ENCODE measurements around the gene OXTR.

OXTR gene

GRCh38 chr3:8733332-8734094 lies 35.9 kb downstream of the OXTR start, which contains the start of gene CAV3:
TSS of gene CAV3 (plus strand) at chr3:8733802. CDS start at chr3:8733877, 75 bp downstream.
- H3K9ac ChIP-seq (ENCODE audit: insufficient read length, low read depth): no peak within 1 kb of the TSS
- H3K4me1 ChIP-seq (ENCODE audit: insufficient read depth, insufficient read length): peaks cover 12% of the 10 kb centered on the region
- H3K27me3 ChIP-seq (ENCODE audit: insufficient read depth, insufficient read length): no peaks in the 10 kb centered on the region
- no peak within 1 kb of the TSS for H3K4me3 ChIP-seq (ENCODE audit: insufficient read length, low read depth)
- no peak for DNase-seq (ENCODE audit: low read depth, low spot score)
- H3K36me3 ChIP-seq (ENCODE audit: insufficient read depth, insufficient read length, low read length): no peaks in the 10 kb centered on the region
- H3K9me3 ChIP-seq (ENCODE audit: insufficient read depth, low read length): no peaks in the 10 kb centered on the region
- no peak for TF ChIP-seq SUZ12 (IDR thresholded peaks at IDR 0.05; ENCODE audit: extremely low read depth, insufficient read depth, insufficient read length)

- TF ChIP-seq SUZ12 (IDR thresholded peaks at IDR 0.05; ENCODE audit: extremely low read depth, insufficient read depth, insufficient read length) (no peak), ZNF274 (IDR thresholded peaks at IDR 0.05; ENCODE audit: low read depth, low read length) (no peak), YY1 (IDR thresholded peaks at IDR 0.05; ENCODE audit: insufficient read depth, insufficient read length) (no peak)
- no peaks in the 10 kb centered on the region for H3K9me3 ChIP-seq (ENCODE audit: insufficient read depth, low read length)
- DNase-seq (ENCODE audit: low read depth, low spot score): no peak
- H3K4me1 ChIP-seq (ENCODE audit: insufficient read depth, insufficient read length): peaks cover 12% of the 10 kb centered on the region
- no peaks in the 10 kb centered on the region for H3K27me3 ChIP-seq (ENCODE audit: insufficient read depth, insufficient read length)
- H3K36me3 ChIP-seq (ENCODE audit: insufficient read depth, insufficient read length, low read length): no peaks in the 10 kb centered on the region
- H3K9ac ChIP-seq (ENCODE audit: insufficient read length, low read depth): no peak overlapping the region
- H3K4me3 ChIP-seq (ENCODE audit: insufficient read length, low read depth): no peak overlapping the region
These were observed 37.0 kb downstream of the OXTR start for GRCh38 chr3:8732413-8732812.

- TF ChIP-seq YY1 (IDR thresholded peaks at IDR 0.05; ENCODE audit: insufficient read depth, insufficient read length) (no peak), ZNF274 (IDR thresholded peaks at IDR 0.05; ENCODE audit: low read depth, low read length) (no peak), SUZ12 (IDR thresholded peaks at IDR 0.05; ENCODE audit: extremely low read depth, insufficient read depth, insufficient read length) (no peak)
- Histone ChIP-seq H3K9ac (ENCODE audit: insufficient read length, low read depth) (no peak overlapping the region), H3K27me3 (ENCODE audit: insufficient read depth, insufficient read length) (no peaks in the 10 kb centered on the region), H3K4me1 (ENCODE audit: insufficient read depth, insufficient read length) (peaks cover 12% of the 10 kb centered on the region), H3K9me3 (ENCODE audit: insufficient read depth, low read length) (peaks cover 9% of the 10 kb centered on the region), H3K4me3 (ENCODE audit: insufficient read length, low read depth) (no peak overlapping the region), H3K36me3 (ENCODE audit: insufficient read depth, insufficient read length, low read length) (no peaks in the 10 kb centered on the region)
- no peak for DNase-seq (ENCODE audit: low read depth, low spot score)
These were observed 38.8 kb downstream of the OXTR start for GRCh38 chr3:8730656-8731055.

GRCh38 chr3:8729479-8729878 lies 39.9 kb downstream of the OXTR start:
- no peaks in the 10 kb centered on the region for H3K36me3 ChIP-seq (ENCODE audit: insufficient read depth, insufficient read length, low read length)
- no peak for TF ChIP-seq ZNF274 (IDR thresholded peaks at IDR 0.05; ENCODE audit: low read depth, low read length)
- no peak for TF ChIP-seq YY1 (IDR thresholded peaks at IDR 0.05; ENCODE audit: insufficient read depth, insufficient read length)
- no peak for TF ChIP-seq SUZ12 (IDR thresholded peaks at IDR 0.05; ENCODE audit: extremely low read depth, insufficient read depth, insufficient read length)
- no peak for DNase-seq (ENCODE audit: low read depth, low spot score)
- H3K9me3 ChIP-seq (ENCODE audit: insufficient read depth, low read length): peaks cover 9% of the 10 kb centered on the region
- H3K4me1 ChIP-seq (ENCODE audit: insufficient read depth, insufficient read length): peaks cover 12% of the 10 kb centered on the region
- H3K27me3 ChIP-seq (ENCODE audit: insufficient read depth, insufficient read length): no peaks in the 10 kb centered on the region
- H3K9ac ChIP-seq (ENCODE audit: insufficient read length, low read depth): no peak overlapping the region
- no peak overlapping the region for H3K4me3 ChIP-seq (ENCODE audit: insufficient read length, low read depth)

GRCh38 chr3:8727605-8728512 lies 41.6 kb downstream of the OXTR start:
- Histone ChIP-seq H3K4me1 (ENCODE audit: insufficient read depth, insufficient read length) (peaks cover 4% of the 10 kb centered on the region), H3K27me3 (ENCODE audit: insufficient read depth, insufficient read length) (no peaks in the 10 kb centered on the region), H3K9ac (ENCODE audit: insufficient read length, low read depth) (no peak overlapping the region), H3K9me3 (ENCODE audit: insufficient read depth, low read length) (peaks cover 9% of the 10 kb centered on the region), H3K4me3 (ENCODE audit: insufficient read length, low read depth) (no peak overlapping the region), H3K36me3 (ENCODE audit: insufficient read depth, insufficient read length, low read length) (no peaks in the 10 kb centered on the region)
- no peak for DNase-seq (ENCODE audit: low read depth, low spot score)
- TF ChIP-seq ZNF274 (IDR thresholded peaks at IDR 0.05; ENCODE audit: low read depth, low read length): no peak
- TF ChIP-seq YY1 (IDR thresholded peaks at IDR 0.05; ENCODE audit: insufficient read depth, insufficient read length): no peak
- no peak for TF ChIP-seq SUZ12 (IDR thresholded peaks at IDR 0.05; ENCODE audit: extremely low read depth, insufficient read depth, insufficient read length)

GRCh38 chr3:8724108-8724752 lies 45.2 kb downstream of the OXTR start:
- no peaks in the 10 kb centered on the region for H3K27me3 ChIP-seq (ENCODE audit: insufficient read depth, insufficient read length)
- H3K9me3 ChIP-seq (ENCODE audit: insufficient read depth, low read length): peaks cover 9% of the 10 kb centered on the region
- DNase-seq (ENCODE audit: low read depth, low spot score): no peak
- TF ChIP-seq ZNF274 (IDR thresholded peaks at IDR 0.05; ENCODE audit: low read depth, low read length) (no peak), SUZ12 (IDR thresholded peaks at IDR 0.05; ENCODE audit: extremely low read depth, insufficient read depth, insufficient read length) (no peak), YY1 (IDR thresholded peaks at IDR 0.05; ENCODE audit: insufficient read depth, insufficient read length) (no peak)
- no peak overlapping the region for H3K4me3 ChIP-seq (ENCODE audit: insufficient read length, low read depth)
- H3K9ac ChIP-seq (ENCODE audit: insufficient read length, low read depth): no peak overlapping the region
- H3K36me3 ChIP-seq (ENCODE audit: insufficient read depth, insufficient read length, low read length): no peaks in the 10 kb centered on the region
- H3K4me1 ChIP-seq (ENCODE audit: insufficient read depth, insufficient read length): no peaks in the 10 kb centered on the region
